HG03159 (cell line): Measurements from ENCODE around the gene PAQR7.

ENCODE experiments used
- ATAC-seq: cut with Tn5 transposase; IDR thresholded peaks from one replicate; pipeline ENCODE4 v1.9.1; 2021; ENCODE audit warnings: mild to moderate bottlenecking, moderate library complexity; ENCODE audit not compliant: unreplicated experiment

Gene PAQR7

DNA sequence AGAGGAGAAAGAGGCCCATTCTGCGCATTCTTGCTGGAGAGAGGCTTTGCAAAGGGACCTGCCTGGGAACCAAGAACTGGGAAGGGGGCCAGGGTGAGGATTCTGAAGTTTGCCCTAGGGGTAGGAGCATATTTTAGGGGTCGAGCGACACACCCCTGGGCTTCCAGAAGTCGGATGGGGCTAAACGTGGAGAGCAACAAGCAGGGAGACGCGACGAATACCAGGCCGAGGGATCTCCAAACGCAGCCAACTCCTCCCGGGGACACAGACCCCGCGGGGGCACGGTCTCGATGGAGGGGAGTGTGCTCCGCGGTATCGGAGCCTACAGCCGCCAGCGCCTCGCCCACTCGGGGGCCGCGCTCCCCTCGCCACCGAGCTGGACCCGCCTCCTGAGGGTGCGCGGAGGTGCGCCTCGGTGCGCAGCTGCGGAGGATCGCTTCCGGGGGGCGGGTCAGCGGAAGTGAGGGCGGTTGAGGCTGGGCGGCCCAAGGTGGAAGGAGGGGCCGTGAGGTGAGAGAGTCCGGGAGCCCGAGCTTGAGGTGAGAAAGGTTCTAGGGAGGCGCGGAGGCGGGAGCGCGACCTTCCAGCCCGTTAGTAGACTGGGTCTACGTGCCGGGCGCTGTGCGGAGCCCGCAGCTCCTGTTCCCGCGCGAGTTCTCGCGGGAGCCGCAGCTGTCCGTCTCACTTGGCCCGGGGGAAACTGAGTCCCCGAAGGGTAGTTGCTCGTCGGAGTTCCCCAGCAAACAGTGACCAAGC, 55.8 kb downstream of the PAQR7 start, which contains the start of gene MTFR1L:
Gene MTFR1L, plus strand, starts transcription at position 464 of the 756 bp plus-strand sequence. CDS start 3,151 bp downstream, outside the sequence.
- ATAC-seq: peak; percentile 76

DNA sequence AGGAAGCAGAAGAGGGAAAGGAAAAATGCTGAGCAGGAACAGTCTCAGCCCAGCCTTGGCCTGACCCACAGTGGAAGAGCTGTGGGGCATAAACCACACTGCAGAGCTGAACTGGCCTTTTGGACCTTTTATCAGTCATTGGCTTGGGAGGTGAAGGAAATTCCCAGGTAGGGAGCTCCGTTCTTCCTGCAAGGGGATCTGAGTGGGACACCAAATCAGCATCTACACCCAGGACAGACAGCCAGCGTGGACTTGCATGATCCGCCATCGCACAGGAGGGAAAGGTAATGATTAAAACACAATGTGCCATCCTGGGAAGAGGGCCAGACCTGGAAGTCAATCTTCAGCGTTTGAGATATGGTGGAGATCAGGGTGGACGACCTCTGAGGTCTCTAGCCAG, 56.9 kb downstream of the PAQR7 start:
- ATAC-seq: no peak

DNA sequence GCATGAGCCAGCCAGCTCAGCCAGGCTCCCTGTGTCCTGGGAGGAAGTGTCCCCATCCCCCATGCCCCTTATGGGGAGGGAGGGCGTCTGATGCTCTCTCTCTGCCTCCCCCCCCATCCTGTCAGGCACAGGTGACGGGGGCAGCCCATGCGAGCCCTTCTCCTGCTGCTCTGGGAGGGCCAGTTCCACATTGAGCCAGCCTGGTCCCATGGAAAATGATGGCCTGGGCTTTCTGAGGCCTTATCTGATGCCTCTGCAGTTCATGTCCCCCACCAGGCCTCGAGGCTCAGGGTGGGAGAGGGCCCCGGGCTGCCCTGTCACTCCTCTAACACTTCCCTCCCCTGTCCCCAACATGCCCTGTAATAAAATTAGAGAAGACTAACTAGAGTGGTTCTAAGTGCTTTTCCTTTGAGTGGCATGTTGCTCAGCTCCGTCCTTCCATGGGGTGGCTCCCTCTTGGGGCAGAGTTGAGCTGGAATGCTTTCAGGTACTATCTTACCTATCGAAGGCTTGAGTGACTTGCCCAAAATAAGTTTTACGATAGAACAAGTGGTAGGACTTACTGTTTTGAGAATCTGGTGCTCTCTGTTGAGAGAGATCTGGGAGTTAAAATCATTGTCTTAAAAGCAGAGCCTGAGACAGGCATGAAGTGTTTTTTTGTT, 57.5 kb downstream of the PAQR7 start:
- ATAC-seq: no peak

DNA sequence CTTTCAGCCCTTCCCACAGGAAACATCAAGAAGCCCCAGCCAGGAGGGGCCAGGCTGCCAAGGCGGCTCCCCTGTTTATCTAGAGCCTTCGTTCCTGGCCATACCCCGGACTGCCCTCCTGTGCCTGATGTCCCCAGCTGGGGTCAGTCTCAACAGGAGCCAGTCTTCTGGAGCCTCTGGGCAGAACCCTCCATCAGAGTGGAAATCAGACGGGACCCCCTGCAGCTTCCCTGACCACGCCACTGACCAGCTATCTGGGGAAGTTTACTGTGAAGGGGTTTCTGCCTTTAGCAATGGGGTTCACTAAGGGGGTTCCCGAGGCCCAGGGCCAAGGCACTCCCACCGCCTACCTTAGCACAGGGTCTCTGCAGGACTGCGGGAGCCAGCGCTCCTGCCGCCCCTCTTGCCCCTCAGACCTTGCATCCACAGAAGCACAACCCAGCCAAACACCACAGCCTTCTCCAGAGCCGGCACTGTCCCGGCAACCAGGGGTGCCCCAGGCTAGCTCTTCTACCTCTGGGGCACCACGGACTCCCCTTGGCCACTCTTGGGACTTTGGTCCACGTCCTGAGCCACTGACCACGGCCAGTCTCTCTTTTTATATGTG, 59.3 kb downstream of the PAQR7 start:
- ATAC-seq: no peak

DNA sequence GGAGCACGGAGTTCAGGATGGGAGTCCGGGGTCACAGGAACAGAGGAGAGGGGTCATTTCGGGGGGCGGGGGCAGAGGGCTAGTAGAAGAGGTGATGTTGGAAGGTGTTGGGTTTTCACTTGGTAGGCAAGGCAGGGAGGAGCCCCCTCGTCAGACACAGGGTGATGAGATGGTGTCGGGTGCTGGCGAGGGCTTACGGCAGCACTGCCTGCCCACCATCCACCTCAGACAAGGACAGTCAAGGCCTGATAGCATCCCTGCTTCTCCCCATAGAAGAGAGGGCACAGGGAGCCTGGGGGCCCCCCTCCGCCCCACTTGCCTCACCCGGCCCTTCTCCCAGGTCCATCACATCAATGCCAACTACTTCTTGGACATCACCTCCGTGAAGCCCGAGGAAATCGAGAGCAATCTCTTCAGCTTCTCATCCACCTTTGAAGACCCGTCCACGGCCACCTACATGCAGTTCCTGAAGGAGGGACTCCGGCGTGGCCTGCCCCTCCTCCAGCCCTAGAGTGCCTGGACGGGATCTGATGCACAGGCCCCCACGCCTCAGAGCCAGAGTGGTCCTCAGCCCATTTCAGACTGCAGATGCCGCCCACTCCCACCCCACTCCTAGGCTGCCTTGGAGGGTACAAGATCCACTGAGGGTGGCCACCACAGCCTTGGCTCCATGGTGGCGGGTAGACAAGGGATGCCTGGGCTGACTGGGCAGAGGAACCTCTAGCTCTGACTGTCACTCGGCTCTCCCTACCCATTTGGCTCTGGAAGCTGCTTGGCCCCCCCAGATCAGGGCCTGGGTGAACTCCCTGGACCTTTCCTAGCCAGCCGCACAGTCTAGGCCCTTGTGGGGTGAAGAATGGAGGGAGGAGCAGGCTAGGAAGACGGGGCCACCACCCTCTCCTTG, 60.0 kb downstream of the PAQR7 start:
- no peak for ATAC-seq

DNA sequence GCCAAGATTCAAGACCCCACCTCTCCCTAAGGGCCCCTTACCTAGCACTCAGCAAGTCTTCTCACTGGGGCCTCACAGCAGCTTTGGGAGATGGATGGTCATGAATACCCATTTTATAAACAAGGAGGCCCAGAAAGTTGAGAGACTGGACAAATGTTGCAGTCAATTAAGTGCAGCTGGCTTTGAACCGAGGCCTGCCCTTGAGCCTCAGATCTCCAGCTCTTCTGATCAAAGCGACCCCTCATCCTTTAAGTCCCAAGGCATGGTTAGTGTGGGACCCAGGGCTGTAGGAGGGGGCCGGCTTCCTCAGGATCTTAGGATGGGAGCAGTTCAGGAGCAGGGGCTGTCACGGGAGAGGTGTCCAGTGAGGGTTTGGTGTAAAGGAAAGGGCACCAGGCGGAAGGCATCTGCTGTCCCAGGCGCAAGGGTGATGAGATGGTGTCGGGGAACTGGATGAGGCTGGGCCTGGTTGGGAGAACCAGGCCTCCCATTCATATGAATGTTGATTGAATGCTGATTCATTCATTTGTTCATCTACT, 60.9 kb downstream of the PAQR7 start:
- no peak for ATAC-seq

DNA sequence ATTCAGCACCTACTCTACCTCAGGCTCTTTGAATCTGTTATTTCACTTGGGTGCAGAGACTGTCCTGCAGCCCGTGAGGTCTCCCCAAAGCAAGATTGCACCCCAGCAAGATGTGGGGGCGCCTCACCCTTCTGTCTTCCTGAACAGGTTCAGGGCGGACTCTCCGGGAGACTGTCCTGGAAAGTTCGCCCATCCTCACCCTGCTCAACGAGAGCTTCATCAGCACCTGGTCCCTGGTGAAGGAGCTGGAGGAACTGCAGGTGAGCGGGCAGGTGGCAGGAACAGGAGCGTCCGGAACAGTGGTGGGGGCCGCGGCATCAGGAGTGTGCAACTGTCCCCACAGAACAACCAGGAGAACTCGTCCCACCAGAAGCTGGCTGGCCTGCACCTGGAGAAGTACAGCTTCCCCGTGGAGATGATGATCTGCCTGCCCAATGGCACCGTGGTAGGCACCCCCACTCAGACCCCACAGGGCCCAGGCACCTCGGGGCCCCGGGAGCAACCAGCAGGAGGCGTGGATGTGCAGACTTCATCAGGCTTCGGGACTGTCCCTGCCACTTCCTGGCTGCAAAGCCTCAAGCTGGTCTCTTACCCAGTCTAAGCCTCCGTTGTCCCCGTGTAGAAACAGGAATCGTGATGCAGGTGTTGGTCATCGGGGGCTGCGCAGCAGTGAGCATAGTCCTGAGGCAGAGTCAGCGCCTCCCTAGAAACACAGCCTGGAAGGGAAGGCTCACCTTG, 61.6 kb downstream of the PAQR7 start:
- ATAC-seq: no peak

DNA sequence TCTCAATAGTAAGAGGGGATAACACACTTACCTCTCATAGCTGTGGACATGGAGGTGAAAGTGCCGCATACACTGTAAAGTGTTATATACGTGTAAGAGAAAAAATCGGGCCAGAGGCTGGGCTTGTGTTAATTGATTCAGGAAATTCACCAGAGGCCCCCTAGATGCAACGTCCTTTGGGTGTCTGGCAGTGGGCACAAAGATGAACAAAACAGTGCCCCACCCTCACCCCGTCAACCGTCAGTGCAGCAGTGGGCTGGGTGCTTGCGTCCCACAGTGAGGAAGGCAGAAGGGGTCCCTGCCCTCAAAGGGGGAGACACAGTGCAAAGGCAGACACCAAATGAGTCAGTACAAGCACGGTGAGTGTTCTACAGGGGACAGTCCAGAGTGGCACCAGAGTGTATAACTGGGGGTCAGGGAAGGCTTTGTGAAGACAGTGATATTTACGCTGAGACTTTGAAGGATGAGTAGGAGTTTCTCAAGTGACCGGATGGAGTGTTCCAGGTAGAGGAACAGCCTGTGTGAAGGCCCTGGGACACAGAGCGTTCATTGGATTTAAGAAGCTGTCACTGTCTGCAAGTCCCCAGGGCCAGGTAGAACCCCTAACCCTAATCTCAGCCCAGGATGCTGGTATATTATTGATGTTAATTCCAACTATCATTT, 62.3 kb downstream of the PAQR7 start:
- no peak for ATAC-seq
